Upper lobe of right lung (tissue), 1 donor: Measurements from ENCODE around the gene PSMD9. TPM values are rescaled to one million over a fixed set of nuclear protein-coding genes. Genes with fewer than 3 reads are reported as not detected.
"Not testable (repeated sequence)": the region's sequence is repeated elsewhere in the genome, so short reads cannot be mapped to it uniquely, and the experiment has no call there.

Experiments used
- ATAC-seq: fragments of 200-7000 bp; cut with Tn5 transposase; one replicate; pipeline ENCODE4 v1.9.1; 2020; ENCODE audit warnings: mild to moderate bottlenecking, moderate library complexity
- DNase-seq: peaks from one replicate; pipeline ENCODE4 v3.0.0-alpha.2; 2020
- H3K27ac ChIP-seq: fragments of 200-600 bp; one replicate; pipeline ENCODE4 v1.8.0; 2022
- H3K27me3 ChIP-seq: fragments of 200-600 bp; one replicate; pipeline ENCODE4 v1.8.0; 2022; ENCODE audit warnings: mild to moderate bottlenecking
- H3K36me3 ChIP-seq: fragments of 200-600 bp; one replicate; pipeline ENCODE4 v1.8.0; 2022
- H3K4me1 ChIP-seq: fragments of 200-600 bp; one replicate; pipeline ENCODE4 v1.8.0; 2022
- H3K4me3 ChIP-seq: fragments of 200-600 bp; one replicate; pipeline ENCODE4 v1.8.0; 2022; ENCODE audit warnings: mild to moderate bottlenecking
- H3K9me3 ChIP-seq: fragments of 200-600 bp; one replicate; pipeline ENCODE4 v1.8.0; 2022
- intact Hi-C: fragments of 100-400 bp; cut with DNase I; formaldehyde crosslinking; loops from one replicate; pipeline ENCODE4 v1.11.0; 2022
- total RNA-seq: library from RNA; stranded (reverse); fragmentation: NEBNext Ultra II Directional; extraction: Animal tissue kit (Norgen Biotek cat#: 25700); gene quantifications from one replicate; pipeline ENCODE4 v1.2.1, GENCODE V29; 2021
- TF ChIP-seq, protein P1 (sequence below): fragments of 200-600 bp; IDR thresholded peaks from one replicate; pipeline ENCODE4 v1.8.0; 2022; ENCODE audit warnings: antibody characterized with exemption
- donor health status: DM: no; HTN: yes; CAD: no; lungs with severe emphysema.

Gene PSMD9
- total RNA-seq, 1 donor from 2014 or later: 43.4 TPM

DNA sequence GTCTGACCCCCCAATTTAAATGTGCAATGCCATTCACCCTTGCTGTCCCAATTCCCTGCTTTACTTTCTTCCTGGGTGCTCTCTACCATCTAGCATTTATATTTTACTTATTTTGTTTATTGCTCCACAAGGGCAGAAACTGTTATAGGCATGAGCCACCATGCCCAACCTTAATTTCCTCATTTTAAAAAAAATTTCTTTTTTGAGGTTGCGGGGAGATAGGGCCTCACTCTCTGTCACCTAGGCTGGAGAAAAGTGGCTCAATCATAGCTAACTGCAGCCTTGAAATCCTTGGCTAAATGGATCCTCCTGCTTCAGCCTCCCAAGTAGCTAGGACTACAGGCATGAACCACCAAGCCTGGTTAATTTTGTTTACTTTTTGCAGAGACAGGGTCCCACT, 42.9 kb upstream of the PSMD9 start:
- no peak for DNase-seq
- TF ChIP-seq, protein P1, sequence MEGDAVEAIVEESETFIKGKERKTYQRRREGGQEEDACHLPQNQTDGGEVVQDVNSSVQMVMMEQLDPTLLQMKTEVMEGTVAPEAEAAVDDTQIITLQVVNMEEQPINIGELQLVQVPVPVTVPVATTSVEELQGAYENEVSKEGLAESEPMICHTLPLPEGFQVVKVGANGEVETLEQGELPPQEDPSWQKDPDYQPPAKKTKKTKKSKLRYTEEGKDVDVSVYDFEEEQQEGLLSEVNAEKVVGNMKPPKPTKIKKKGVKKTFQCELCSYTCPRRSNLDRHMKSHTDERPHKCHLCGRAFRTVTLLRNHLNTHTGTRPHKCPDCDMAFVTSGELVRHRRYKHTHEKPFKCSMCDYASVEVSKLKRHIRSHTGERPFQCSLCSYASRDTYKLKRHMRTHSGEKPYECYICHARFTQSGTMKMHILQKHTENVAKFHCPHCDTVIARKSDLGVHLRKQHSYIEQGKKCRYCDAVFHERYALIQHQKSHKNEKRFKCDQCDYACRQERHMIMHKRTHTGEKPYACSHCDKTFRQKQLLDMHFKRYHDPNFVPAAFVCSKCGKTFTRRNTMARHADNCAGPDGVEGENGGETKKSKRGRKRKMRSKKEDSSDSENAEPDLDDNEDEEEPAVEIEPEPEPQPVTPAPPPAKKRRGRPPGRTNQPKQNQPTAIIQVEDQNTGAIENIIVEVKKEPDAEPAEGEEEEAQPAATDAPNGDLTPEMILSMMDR: no peak
- Histone ChIP-seq H3K27ac (no peak overlapping the region), H3K36me3 (no peaks in the 10 kb centered on the region), H3K4me1 (no peaks in the 10 kb centered on the region), H3K9me3 (no peaks in the 10 kb centered on the region), H3K27me3 (no peaks in the 10 kb centered on the region), H3K4me3 (no peak overlapping the region)
- no peak for ATAC-seq
- intact Hi-C loops: no loop called here

DNA sequence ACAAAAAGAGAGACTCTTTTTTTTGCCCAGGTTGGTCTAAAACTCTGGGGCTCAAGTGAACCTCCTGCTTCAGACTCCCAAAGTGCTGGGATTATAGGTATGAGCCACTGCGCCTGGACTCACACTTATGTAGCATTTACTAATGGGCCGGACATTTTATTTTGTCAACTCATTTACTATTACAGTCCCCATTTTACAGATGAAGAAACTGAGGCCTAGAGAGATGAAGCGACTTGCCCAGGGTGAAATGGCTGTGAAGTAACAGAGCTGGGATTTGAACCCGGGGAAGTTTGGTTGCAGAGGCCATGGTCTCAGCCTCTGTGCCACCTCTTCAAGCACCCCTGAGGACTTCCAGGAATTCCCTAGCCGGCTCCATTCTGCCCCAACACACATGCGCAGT, 39.4 kb upstream of the PSMD9 start:
- Histone ChIP-seq H3K4me1 (no peaks in the 10 kb centered on the region), H3K27ac (no peak overlapping the region), H3K9me3 (no peaks in the 10 kb centered on the region), H3K4me3 (no peak overlapping the region), H3K36me3 (no peaks in the 10 kb centered on the region), H3K27me3 (no peaks in the 10 kb centered on the region)
- DNase-seq (no peak), ATAC-seq (no peak)
- intact Hi-C loops: no loop called here
- TF ChIP-seq, protein P1: no peak

DNA sequence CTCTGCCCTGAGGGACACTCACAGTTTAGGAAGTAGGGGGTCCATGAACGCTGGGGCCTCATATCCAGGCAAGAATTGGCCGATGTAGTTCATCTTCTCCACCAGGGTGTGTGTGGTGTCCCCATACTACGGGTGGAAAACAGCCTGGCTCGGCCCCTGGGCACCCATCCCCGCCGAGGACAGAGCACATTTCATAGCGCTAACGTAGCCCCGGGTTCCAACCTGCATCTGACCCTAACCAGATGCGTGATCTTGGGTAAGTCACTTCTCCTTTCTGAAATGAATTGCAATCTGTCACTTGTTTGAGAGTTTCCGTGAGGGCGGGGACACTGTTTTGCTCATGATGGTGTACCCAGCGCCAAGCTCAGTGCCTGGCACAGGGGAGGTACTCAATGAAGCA, 38.9 kb upstream of the PSMD9 start:
- no peaks in the 10 kb centered on the region for H3K36me3 ChIP-seq
- H3K27me3 ChIP-seq: no peaks in the 10 kb centered on the region
- no peak overlapping the region for H3K27ac ChIP-seq
- DNase-seq (no peak), ATAC-seq (peak; percentile 40)
- intact Hi-C loops: no loop called here
- no peaks in the 10 kb centered on the region for H3K4me1 ChIP-seq
- TF ChIP-seq, protein P1: no peak
- no peak overlapping the region for H3K4me3 ChIP-seq
- no peaks in the 10 kb centered on the region for H3K9me3 ChIP-seq

DNA sequence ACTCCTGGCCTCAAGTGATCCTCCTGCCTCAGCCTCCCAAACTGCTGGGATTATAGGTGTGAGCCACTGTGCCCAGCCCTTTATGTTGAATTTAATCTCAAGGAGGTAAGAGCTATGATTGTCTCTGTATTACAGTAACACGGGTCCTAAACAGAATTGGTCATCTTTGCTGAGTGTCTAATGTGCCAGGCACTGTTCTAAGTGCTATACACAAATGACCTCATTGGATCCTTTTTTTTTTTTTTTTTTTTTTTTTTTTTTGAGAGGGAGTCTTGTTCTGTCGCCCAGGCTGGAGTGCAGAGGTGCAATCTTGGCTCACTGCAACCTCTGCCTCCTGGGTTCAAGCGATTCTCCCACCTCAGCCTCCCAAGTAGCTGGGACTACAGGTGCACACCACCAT, 36.2 kb upstream of the PSMD9 start:
- DNase-seq, H3K27me3 ChIP-seq, ATAC-seq, intact Hi-C loops, H3K4me1 ChIP-seq, H3K36me3 ChIP-seq, H3K4me3 ChIP-seq, H3K9me3 ChIP-seq, H3K27ac ChIP-seq: not testable (repeated sequence)

DNA sequence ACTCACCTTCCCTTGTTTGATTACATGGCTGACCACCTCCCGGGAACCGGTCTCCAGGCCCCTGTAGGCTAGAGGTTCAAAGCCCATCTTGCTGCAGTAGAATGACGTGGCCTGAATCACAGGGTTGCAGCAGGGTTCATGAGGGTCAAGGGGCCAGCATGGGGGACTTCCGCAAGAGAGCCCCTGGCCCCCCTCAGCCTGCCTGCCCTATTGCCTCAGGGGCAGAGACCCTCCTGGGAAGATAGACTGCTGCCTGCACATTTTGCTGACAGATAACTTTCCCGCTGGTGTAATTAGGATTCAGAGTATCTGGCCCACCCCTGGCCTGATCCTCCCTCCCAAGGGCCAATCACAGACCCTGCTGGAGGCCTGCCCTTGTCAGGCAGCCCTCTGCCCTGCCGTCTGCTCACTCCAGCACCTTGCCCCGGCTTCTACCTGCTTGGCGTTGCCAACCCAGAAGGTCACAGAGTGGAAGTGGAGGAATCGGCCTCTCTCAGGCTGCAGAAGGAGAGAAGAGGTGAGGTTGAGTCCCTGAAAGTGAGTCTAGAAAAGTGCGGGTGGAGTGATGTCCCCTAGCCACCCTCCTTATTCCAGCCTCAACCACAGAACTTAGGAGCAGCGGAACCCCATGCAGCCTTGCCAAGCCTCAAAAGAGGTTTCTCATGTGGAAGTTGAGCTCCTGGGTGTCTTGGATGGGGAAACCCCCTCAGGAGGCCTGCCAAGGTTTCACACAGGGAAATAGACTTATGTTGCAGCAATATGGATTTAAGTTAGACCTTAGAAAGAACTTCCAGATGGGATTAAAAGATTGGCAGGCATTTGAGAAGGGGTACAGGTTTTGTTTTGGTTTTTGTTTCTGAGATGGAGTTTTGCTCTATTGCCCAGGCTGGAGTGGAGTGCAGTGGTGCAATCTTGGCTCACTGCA, 31.0 kb upstream of the PSMD9 start:
- H3K4me3 ChIP-seq: no peak overlapping the region
- ATAC-seq (no peak), DNase-seq (no peak)
- H3K27ac ChIP-seq: peak overlapping the region; percentile 76
- H3K9me3 ChIP-seq: no peaks in the 10 kb centered on the region
- no peaks in the 10 kb centered on the region for H3K27me3 ChIP-seq
- no peaks in the 10 kb centered on the region for H3K36me3 ChIP-seq
- peaks cover 18% of the 10 kb centered on the region for H3K4me1 ChIP-seq
- TF ChIP-seq, protein P1: no peak
- intact Hi-C loops: no loop called here

DNA sequence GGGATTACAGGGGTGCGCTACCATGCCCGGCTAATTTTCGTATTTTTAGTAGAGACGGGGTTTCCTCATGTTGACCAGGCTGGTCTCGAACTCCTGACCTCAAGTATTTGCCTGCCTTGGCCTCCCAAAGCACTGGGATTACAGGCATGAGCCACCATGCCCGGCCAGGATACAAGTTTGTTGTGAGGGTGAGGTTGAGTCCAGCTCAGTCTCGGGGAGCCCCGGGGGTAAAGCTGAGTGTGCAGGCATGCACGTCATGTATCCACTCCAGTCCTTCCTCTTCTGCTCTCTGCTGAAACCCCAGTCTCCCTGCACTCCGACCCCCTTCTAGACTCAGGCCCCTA, 30.3 kb upstream of the PSMD9 start:
- peaks cover 18% of the 10 kb centered on the region for H3K4me1 ChIP-seq
- no peak overlapping the region for H3K4me3 ChIP-seq
- H3K27me3 ChIP-seq: no peaks in the 10 kb centered on the region
- no peaks in the 10 kb centered on the region for H3K9me3 ChIP-seq
- intact Hi-C loops: no loop called here
- H3K36me3 ChIP-seq: no peaks in the 10 kb centered on the region
- TF ChIP-seq, protein P1: no peak
- H3K27ac ChIP-seq: peak overlapping the region; percentile 76
- ATAC-seq (no peak), DNase-seq (no peak)
